HEK293 (cell line): ENCODE results near the gene ESPNL.

Experiments
- EGR2 ChIP-seq: fragments of 450-650 bp; formaldehyde crosslinking; IDR thresholded peaks from 2 replicates; pipeline ENCODE4 v1.5.1; 2016; ENCODE audit warnings: low read depth, missing biosample characterization, missing genetic modification characterization
- IKZF3 ChIP-seq: fragments of 450-650 bp; IDR thresholded peaks from 2 replicates; pipeline ENCODE4 v1.5.0; 2018; ENCODE audit warnings: missing biosample characterization, mild to moderate bottlenecking, missing genetic modification characterization, moderate library complexity
- PBX3 ChIP-seq: sonication (generic); formaldehyde crosslinking; IDR thresholded peaks from 2 replicates; pipeline ENCODE4 v1.8.1; 2022; ENCODE audit warnings: mild to moderate bottlenecking, moderate library complexity, missing genetic modification reagents
- REST ChIP-seq: fragments of 450-650 bp; formaldehyde crosslinking; IDR thresholded peaks from 2 replicates; pipeline ENCODE4 v1.5.1; 2016; ENCODE audit warnings: missing biosample characterization, missing genetic modification characterization
- ZBTB49 ChIP-seq: fragments of 450-650 bp; formaldehyde crosslinking; IDR thresholded peaks from 2 replicates; pipeline ENCODE4 v1.5.1; 2016; ENCODE audit warnings: missing biosample characterization, missing genetic modification characterization, low read depth
- ZNF10 ChIP-seq: fragments of 450-650 bp; formaldehyde crosslinking; IDR thresholded peaks from 2 replicates; pipeline ENCODE4 v1.5.1; 2017; ENCODE audit warnings: missing biosample characterization, missing genetic modification characterization
- ZNF2 ChIP-seq: fragments of 450-650 bp; formaldehyde crosslinking; IDR thresholded peaks from 2 replicates; pipeline ENCODE4 v1.5.1; 2016; ENCODE audit warnings: missing biosample characterization, missing genetic modification characterization
- ZNF202 ChIP-seq: fragments of 450-650 bp; formaldehyde crosslinking; IDR thresholded peaks from 2 replicates; pipeline ENCODE4 v1.5.1; 2016; ENCODE audit warnings: missing biosample characterization, missing genetic modification characterization, borderline replicate concordance
- ZNF214 ChIP-seq: fragments of 450-650 bp; formaldehyde crosslinking; IDR thresholded peaks from 2 replicates; pipeline ENCODE4 v1.5.1; 2017; ENCODE audit warnings: missing biosample characterization, mild to moderate bottlenecking, missing genetic modification characterization, borderline replicate concordance
- ZNF248 ChIP-seq: fragments of 450-650 bp; formaldehyde crosslinking; IDR thresholded peaks from 2 replicates; pipeline ENCODE4 v1.5.1; 2017; ENCODE audit warnings: missing biosample characterization, missing genetic modification characterization
- ZNF274 ChIP-seq, 2 experiments: fragments of 200-500 bp in 1 of 2; fragments of 450-650 bp in 1 of 2; sonication (Bioruptor generic) in 1 of 2; formaldehyde crosslinking in 1 of 2; IDR thresholded peaks; 2 replicates each; pipeline versions ENCODE4 v1.5.1 to v1.6.1; 2014 to 2016; ENCODE audit warnings: borderline replicate concordance in 1 of 2, inconsistent platforms in 1 of 2, low read length in 1 of 2, missing biosample characterization in 1 of 2, missing genetic modification characterization in 1 of 2
- ZNF37A ChIP-seq: fragments of 450-650 bp; IDR thresholded peaks from 2 replicates; pipeline ENCODE4 v1.5.1; 2018; ENCODE audit warnings: missing biosample characterization, missing genetic modification characterization
- ZNF548 ChIP-seq: fragments of 450-650 bp; formaldehyde crosslinking; IDR thresholded peaks from 2 replicates; pipeline ENCODE4 v1.5.1; 2016; ENCODE audit warnings: missing biosample characterization, missing genetic modification characterization
- ZNF549 ChIP-seq: fragments of 450-650 bp; IDR thresholded peaks from 2 replicates; pipeline ENCODE4 v1.5.1; 2018; ENCODE audit warnings: missing biosample characterization, missing genetic modification characterization, mild to moderate bottlenecking, inconsistent platforms, moderate library complexity
- ZNF624 ChIP-seq: fragments of 450-650 bp; formaldehyde crosslinking; IDR thresholded peaks from 2 replicates; pipeline ENCODE4 v1.5.1; 2017; ENCODE audit warnings: missing biosample characterization, missing genetic modification characterization
- ZNF707 ChIP-seq: fragments of 450-650 bp; formaldehyde crosslinking; IDR thresholded peaks from 2 replicates; pipeline ENCODE4 v1.5.1; 2016; ENCODE audit warnings: missing biosample characterization, missing genetic modification characterization
- ZXDB ChIP-seq: fragments of 450-650 bp; formaldehyde crosslinking; IDR thresholded peaks from 2 replicates; pipeline ENCODE4 v1.5.1; 2016; ENCODE audit warnings: missing biosample characterization, missing genetic modification characterization
- TF ChIP-seq, protein P1 (sequence below): fragments of 450-650 bp; formaldehyde crosslinking; IDR thresholded peaks from 2 replicates; pipeline ENCODE4 v1.5.1; 2016; ENCODE audit warnings: missing biosample characterization, missing genetic modification characterization
- TF ChIP-seq, protein P2 (sequence below): fragments of 450-650 bp; formaldehyde crosslinking; IDR thresholded peaks from 2 replicates; pipeline ENCODE4 v1.5.1; 2016; ENCODE audit warnings: missing biosample characterization, missing genetic modification characterization, borderline replicate concordance
- TF ChIP-seq, protein P3 (sequence below): fragments of 450-650 bp; formaldehyde crosslinking; conservative IDR thresholded peaks from 2 replicates; pipeline ENCODE4 v1.5.1; 2016; ENCODE audit warnings: low read depth, missing biosample characterization, missing genetic modification characterization

ESPNL gene

DNA sequence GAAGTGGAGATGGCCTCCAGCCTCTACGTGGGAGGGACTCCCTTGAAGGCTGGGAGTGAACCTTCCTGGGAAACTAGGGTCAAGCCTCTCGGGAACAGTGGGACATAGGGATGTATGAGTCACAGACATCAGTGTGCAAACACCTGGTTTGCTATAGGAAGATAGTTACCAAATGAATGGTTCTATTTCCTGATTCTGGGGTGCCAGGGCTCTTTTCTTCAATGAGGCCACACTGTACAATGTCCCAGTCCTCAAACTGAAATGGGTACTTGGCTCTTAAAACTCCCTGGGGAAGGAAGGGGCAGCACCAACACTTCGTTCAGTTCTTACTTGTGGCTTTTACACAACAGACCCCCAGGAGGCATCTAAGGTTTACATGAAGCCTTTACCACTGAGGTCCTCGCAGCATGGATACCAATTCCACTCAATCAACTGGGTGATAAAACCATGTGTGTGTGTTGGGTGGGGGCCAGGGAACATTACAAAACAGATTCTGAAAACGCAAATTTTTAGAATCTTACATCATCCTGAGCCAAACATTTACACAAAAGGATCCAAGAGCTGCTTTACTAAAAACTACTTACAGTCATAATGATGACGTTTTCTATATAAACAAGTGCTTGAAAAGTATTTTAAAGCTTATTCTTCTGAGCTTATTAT lies 69.0 kb downstream of the ESPNL start (continued):
- TF ChIP-seq ZNF548 (no peak), ZNF274 (IDR thresholded peaks at IDR 0.05; ENCODE audit: low read length) (no peak), ZNF274 (tag by site-specific recombination; IDR thresholded peaks at IDR 0.05; ENCODE audit: borderline replicate concordance) (no peak), ZNF214 (no peak), REST (tag by site-specific recombination) (no peak), ZNF549 (tag by site-specific recombination) (no peak), ZNF2 (tag by site-specific recombination) (no peak), PBX3 (no peak), ZNF248 (no peak), ZBTB49 (tag by site-specific recombination) (no peak), IKZF3 (tag by site-specific recombination) (peak; percentile 73), ZNF37A (tag by site-specific recombination) (no peak), ZXDB (tag by site-specific recombination) (peak; percentile 44; the same call in 1 of the 2 replicates), ZNF10 (0 out of 2 replicates have a peak, but pooled peaks have one; percentile 36), EGR2 (no peak), ZNF202 (tag by site-specific recombination) (no peak), ZNF624 (tag by site-specific recombination) (no peak), ZNF707 (tag by site-specific recombination) (no peak)
- TF ChIP-seq, protein P1, sequence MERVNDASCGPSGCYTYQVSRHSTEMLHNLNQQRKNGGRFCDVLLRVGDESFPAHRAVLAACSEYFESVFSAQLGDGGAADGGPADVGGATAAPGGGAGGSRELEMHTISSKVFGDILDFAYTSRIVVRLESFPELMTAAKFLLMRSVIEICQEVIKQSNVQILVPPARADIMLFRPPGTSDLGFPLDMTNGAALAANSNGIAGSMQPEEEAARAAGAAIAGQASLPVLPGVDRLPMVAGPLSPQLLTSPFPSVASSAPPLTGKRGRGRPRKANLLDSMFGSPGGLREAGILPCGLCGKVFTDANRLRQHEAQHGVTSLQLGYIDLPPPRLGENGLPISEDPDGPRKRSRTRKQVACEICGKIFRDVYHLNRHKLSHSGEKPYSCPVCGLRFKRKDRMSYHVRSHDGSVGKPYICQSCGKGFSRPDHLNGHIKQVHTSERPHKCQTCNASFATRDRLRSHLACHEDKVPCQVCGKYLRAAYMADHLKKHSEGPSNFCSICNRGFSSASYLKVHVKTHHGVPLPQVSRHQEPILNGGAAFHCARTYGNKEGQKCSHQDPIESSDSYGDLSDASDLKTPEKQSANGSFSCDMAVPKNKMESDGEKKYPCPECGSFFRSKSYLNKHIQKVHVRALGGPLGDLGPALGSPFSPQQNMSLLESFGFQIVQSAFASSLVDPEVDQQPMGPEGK (tag by site-specific recombination): peak; percentile 63; the same call in 1 of the 2 replicates
- TF ChIP-seq, protein P2, sequence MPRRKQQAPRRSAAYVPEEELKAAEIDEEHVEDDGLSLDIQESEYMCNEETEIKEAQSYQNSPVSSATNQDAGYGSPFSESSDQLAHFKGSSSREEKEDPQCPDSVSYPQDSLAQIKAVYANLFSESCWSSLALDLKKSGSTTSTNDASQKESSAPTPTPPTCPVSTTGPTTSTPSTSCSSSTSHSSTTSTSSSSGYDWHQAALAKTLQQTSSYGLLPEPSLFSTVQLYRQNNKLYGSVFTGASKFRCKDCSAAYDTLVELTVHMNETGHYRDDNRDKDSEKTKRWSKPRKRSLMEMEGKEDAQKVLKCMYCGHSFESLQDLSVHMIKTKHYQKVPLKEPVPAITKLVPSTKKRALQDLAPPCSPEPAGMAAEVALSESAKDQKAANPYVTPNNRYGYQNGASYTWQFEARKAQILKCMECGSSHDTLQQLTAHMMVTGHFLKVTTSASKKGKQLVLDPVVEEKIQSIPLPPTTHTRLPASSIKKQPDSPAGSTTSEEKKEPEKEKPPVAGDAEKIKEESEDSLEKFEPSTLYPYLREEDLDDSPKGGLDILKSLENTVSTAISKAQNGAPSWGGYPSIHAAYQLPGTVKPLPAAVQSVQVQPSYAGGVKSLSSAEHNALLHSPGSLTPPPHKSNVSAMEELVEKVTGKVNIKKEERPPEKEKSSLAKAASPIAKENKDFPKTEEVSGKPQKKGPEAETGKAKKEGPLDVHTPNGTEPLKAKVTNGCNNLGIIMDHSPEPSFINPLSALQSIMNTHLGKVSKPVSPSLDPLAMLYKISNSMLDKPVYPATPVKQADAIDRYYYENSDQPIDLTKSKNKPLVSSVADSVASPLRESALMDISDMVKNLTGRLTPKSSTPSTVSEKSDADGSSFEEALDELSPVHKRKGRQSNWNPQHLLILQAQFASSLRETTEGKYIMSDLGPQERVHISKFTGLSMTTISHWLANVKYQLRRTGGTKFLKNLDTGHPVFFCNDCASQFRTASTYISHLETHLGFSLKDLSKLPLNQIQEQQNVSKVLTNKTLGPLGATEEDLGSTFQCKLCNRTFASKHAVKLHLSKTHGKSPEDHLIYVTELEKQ (tag by site-specific recombination): no peak; the same call in 1 of the 2 replicates
- TF ChIP-seq, protein P3, sequence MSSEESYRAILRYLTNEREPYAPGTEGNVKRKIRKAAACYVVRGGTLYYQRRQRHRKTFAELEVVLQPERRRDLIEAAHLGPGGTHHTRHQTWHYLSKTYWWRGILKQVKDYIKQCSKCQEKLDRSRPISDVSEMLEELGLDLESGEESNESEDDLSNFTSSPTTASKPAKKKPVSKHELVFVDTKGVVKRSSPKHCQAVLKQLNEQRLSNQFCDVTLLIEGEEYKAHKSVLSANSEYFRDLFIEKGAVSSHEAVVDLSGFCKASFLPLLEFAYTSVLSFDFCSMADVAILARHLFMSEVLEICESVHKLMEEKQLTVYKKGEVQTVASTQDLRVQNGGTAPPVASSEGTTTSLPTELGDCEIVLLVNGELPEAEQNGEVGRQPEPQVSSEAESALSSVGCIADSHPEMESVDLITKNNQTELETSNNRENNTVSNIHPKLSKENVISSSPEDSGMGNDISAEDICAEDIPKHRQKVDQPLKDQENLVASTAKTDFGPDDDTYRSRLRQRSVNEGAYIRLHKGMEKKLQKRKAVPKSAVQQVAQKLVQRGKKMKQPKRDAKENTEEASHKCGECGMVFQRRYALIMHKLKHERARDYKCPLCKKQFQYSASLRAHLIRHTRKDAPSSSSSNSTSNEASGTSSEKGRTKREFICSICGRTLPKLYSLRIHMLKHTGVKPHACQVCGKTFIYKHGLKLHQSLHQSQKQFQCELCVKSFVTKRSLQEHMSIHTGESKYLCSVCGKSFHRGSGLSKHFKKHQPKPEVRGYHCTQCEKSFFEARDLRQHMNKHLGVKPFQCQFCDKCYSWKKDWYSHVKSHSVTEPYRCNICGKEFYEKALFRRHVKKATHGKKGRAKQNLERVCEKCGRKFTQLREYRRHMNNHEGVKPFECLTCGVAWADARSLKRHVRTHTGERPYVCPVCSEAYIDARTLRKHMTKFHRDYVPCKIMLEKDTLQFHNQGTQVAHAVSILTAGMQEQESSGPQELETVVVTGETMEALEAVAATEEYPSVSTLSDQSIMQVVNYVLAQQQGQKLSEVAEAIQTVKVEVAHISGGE (tag by site-specific recombination): no peak
